ENCODE measurements around the gene MSI2. TPM values are rescaled to one million over a fixed set of nuclear protein-coding genes. Genes with fewer than 3 reads are reported as not detected.

Gene MSI2
- total RNA-seq, 1 experiment from 2014 or later: 174 TPM

- H3K4me1 Mint-ChIP-seq (ENCODE audit: low read depth, unreplicated experiment): no peaks in the 10 kb centered on the region
- H3K9me3 Mint-ChIP-seq (ENCODE audit: unreplicated experiment): no peaks in the 10 kb centered on the region
- no peak overlapping the region for H3K4me3 Mint-ChIP-seq (ENCODE audit: unreplicated experiment)
- Histone ChIP-seq H3K9me3 (no peaks in the 10 kb centered on the region), H3K4me1 (no peaks in the 10 kb centered on the region), H3K36me3 (ENCODE audit: control insufficient read depth, insufficient read depth, low read length) (peaks cover 5% of the 10 kb centered on the region; the same call in 1 of the 2 replicates), H3K27me3 (replicated peaks; ENCODE audit: control insufficient read depth, insufficient read depth, low read length) (no peaks in the 10 kb centered on the region), H3K4me3 (ENCODE audit: low read depth, low read length) (no peak overlapping the region)
- POLR2A ChIA-PET: no interaction called here
- no peaks in the 10 kb centered on the region for H3K27me3 Mint-ChIP-seq (ENCODE audit: insufficient read depth, unreplicated experiment)
- no peak for TF ChIP-seq CTCF (IDR thresholded peaks at IDR 0.05; ENCODE audit: insufficient read depth in 1 of 2, low read depth in 1 of 2, low read length in 1 of 2, severe bottlenecking in 1 of 2, unreplicated experiment in 1 of 2)
- DNase-seq: no peak
- intact Hi-C loops (cut with micrococcal nuclease; ENCODE audit: unreplicated experiment): loop anchor here (10.0 kb wide), 1 partner anchor 437 kb away; no protein-coding TSS in a partner anchor
- H3K36me3 Mint-ChIP-seq (ENCODE audit: insufficient read depth, unreplicated experiment): peaks cover 27% of the 10 kb centered on the region
- CTCF ChIA-PET: interaction anchor here (1.0 to 1.1 kb wide), 2 partner anchors 11 to 70 kb away, joined by 3 to 4 read pairs; no protein-coding TSS in a partner anchor
- no peak overlapping the region for H3K27ac Mint-ChIP-seq (ENCODE audit: unreplicated experiment)
- BruUV-seq (replicated peaks): no TSS peak
Measured at GRCh38 chr17:57677858-57678257, 421.5 kb downstream of the MSI2 start.

GRCh38 chr17:57678393-57678792, 422.1 kb downstream of the MSI2 start:
- Histone ChIP-seq H3K27me3 (replicated peaks; ENCODE audit: control insufficient read depth, insufficient read depth, low read length) (no peaks in the 10 kb centered on the region), H3K36me3 (ENCODE audit: control insufficient read depth, insufficient read depth, low read length) (peaks cover 3% of the 10 kb centered on the region; the same call in 1 of the 2 replicates), H3K9me3 (no peaks in the 10 kb centered on the region), H3K4me1 (no peaks in the 10 kb centered on the region), H3K4me3 (ENCODE audit: low read depth, low read length) (no peak overlapping the region)
- Mint-ChIP-seq H3K27ac (ENCODE audit: unreplicated experiment) (no peak overlapping the region), H3K9me3 (ENCODE audit: unreplicated experiment) (no peaks in the 10 kb centered on the region), H3K27me3 (ENCODE audit: insufficient read depth, unreplicated experiment) (no peaks in the 10 kb centered on the region), H3K4me3 (ENCODE audit: unreplicated experiment) (no peak overlapping the region), H3K36me3 (ENCODE audit: insufficient read depth, unreplicated experiment) (peaks cover 27% of the 10 kb centered on the region), H3K4me1 (ENCODE audit: low read depth, unreplicated experiment) (no peaks in the 10 kb centered on the region)
- BruUV-seq (replicated peaks): no TSS peak
- ChIA-PET CTCF (interaction anchor here (1.0 to 1.1 kb wide), 2 partner anchors 11 to 69 kb away, joined by 3 to 4 read pairs; no protein-coding TSS in a partner anchor), POLR2A (no interaction called here)
- intact Hi-C loops (cut with micrococcal nuclease; ENCODE audit: unreplicated experiment): loop anchor here (10.0 kb wide), 1 partner anchor 436 kb away; no protein-coding TSS in a partner anchor
- no peak for TF ChIP-seq CTCF (IDR thresholded peaks at IDR 0.05; ENCODE audit: insufficient read depth in 1 of 2, low read depth in 1 of 2, low read length in 1 of 2, severe bottlenecking in 1 of 2, unreplicated experiment in 1 of 2)
- DNase-seq: no peak

GRCh38 chr17:57679356-57679755, 423.0 kb downstream of the MSI2 start:
- Mint-ChIP-seq H3K36me3 (ENCODE audit: insufficient read depth, unreplicated experiment) (peaks cover 27% of the 10 kb centered on the region), H3K4me3 (ENCODE audit: unreplicated experiment) (no peak overlapping the region), H3K27me3 (ENCODE audit: insufficient read depth, unreplicated experiment) (no peaks in the 10 kb centered on the region), H3K9me3 (ENCODE audit: unreplicated experiment) (no peaks in the 10 kb centered on the region), H3K27ac (ENCODE audit: unreplicated experiment) (no peak overlapping the region), H3K4me1 (ENCODE audit: low read depth, unreplicated experiment) (no peaks in the 10 kb centered on the region)
- no peak for DNase-seq
- H3K9me3 ChIP-seq: no peaks in the 10 kb centered on the region
- no TSS peak for BruUV-seq (replicated peaks)
- H3K4me3 ChIP-seq (ENCODE audit: low read depth, low read length): no peak overlapping the region
- CTCF ChIA-PET: no interaction called here
- POLR2A ChIA-PET: no interaction called here
- no peaks in the 10 kb centered on the region for H3K27me3 ChIP-seq (replicated peaks; ENCODE audit: control insufficient read depth, insufficient read depth, low read length)
- intact Hi-C loops (cut with micrococcal nuclease; ENCODE audit: unreplicated experiment): loop anchor here (10.0 kb wide), 1 partner anchor 435 kb away; no protein-coding TSS in a partner anchor
- H3K4me1 ChIP-seq: no peaks in the 10 kb centered on the region
- H3K36me3 ChIP-seq (ENCODE audit: control insufficient read depth, insufficient read depth, low read length): peaks cover 3% of the 10 kb centered on the region; the same call in 1 of the 2 replicates
- TF ChIP-seq CTCF (IDR thresholded peaks at IDR 0.05; ENCODE audit: insufficient read depth in 1 of 2, low read depth in 1 of 2, low read length in 1 of 2, severe bottlenecking in 1 of 2, unreplicated experiment in 1 of 2): no peak
